GM18909 (cell line): ENCODE results near the gene ABCF2.

Source experiments
- ATAC-seq: cut with Tn5 transposase; IDR thresholded peaks from one replicate; pipeline ENCODE4 v1.9.1; 2021; ENCODE audit warnings: mild to moderate bottlenecking; ENCODE audit not compliant: unreplicated experiment, poor library complexity

ABCF2 gene

DNA sequence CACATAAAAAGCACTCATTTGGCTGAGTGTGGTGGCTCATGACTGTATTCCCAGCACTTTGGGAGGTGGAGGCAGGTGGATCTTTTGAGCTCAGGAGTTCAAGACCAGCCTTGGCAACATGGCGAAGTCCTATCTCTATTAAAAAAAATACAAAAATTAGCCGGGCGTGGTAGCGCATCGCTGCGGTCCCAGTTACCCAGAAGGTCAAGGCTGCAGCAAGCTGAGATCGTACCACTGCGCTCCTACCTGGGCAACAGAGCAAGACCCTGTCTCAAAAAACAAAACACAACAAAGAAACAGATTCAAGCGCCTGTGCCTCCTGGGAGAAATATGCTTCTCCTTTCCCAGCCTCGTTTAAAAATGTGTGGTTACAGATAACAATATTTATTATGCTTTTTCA is 2.2 kb upstream of the ABCF2 start:
- no peak for ATAC-seq

DNA sequence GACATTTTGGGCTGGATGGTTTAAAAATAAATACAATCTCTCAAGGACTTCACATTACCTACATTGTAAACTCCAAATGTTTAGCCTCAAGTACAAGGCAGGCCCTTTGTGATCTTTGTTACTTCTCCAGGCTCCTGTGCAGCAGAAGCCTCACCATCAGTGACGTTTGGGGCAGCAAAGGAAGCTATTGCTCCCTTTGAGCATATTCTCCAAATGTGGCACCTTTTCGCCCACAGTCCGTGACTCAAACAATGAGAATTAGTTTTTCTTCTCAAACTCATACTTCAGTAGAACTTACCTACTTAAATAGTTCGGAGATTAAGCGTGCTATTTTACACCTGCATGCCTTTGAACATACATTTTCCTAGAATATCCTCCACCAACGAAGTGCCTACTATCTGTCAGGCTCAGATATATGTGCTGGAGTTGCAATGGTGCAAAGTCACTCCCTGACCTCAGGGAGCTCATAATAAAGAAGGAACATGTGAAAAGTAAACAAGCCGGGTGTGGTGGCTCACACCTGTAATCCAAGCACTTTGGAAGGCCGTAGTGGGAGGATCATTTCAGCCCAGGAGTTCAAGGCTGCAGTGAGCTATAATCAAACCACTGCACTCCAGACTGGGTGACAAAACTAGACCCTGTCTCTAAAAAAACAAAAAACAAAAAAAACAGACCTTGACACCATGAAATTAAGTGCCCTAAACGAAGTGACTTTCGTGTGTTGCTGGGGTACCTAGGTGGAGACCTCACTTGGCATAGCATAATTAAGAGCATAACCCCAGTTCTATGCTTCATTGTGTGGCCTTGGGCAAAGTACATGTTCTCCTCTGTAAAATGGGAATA is 1.2 kb upstream of the ABCF2 start:
- no peak for ATAC-seq

DNA sequence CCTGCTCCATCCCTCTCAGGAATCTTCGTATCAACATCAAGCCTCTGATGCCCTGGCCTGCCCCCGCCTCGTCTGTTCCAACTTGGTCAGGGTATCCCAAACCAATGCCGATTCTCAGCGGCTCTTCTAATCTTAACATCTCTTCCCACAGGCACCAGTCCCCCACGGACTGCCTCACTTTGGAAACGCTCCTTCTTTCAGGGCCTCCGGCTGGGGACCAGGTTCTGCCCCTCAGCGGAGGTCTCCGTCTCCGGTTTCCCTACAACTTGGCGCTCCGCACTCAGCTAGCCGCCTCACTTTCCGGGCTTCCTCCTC is 488 bp downstream of the ABCF2 start:
- peak; percentile 16 for ATAC-seq

DNA sequence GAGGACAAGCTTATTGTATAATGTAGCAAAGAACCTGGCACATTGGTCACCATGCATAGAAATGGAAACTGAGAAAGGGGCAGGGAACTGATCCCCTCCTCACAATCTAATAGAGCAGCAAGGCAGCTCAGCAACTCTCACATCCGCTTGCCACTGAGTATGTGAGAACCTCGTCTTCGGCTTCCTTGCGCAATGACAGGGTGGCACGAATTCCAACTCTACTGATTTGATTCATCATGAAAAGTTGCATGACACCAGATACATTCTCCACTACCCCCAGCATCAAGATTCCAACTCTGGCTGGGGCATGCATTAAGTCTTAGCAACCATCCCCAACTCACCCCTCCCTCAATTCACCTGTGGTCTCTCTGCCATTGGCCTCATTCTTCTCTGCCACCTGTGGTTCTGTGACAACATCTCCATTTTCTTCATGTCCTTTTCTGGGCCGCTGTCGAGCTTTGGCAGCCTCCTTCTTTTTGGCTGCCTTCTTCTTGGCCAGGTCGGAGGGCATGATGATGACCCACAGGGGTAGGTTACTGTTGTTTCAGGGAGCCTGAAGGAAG is 976 bp downstream of the ABCF2 start:
- ATAC-seq = no peak

DNA sequence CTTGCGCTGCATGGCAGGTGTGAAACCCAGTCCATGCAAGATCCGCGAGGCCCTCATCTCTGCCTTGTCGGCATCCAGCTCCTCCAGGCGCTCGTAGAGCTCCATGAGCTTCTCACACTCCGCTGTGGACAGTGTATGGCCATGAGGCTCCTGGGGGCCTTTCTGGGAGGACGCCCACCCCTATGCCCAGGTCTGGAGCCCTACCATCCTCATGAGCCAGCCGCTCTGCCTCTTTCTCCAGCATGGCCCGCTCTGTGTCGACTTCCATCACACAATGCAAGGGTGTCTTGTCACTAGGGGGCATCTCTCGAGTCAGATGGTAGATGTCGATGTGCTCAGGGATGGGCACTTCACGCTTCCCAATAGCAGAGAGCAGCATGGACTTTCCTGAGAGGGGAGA is 3.3 kb downstream of the ABCF2 start:
- ATAC-seq = no peak

DNA sequence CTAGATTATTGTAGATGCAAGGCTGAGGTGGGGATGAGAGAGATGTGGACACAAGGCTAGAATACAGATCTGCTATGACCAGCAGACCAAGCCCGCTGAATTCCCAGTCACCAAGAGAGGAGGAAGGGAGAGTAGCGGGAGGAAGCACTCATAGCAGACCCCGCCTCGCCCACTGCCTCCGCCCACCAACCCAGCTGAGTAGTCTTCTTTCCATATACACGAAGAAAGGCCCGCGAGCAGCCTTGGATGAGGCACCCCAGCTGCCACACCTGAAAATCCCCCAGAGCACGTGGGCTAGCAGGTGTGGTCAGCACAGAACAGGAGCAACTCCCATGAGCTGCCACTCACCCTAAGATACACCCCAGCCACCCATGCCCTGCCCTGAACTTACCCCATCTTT is 8.8 kb downstream of the ABCF2 start:
- ATAC-seq = no peak

DNA sequence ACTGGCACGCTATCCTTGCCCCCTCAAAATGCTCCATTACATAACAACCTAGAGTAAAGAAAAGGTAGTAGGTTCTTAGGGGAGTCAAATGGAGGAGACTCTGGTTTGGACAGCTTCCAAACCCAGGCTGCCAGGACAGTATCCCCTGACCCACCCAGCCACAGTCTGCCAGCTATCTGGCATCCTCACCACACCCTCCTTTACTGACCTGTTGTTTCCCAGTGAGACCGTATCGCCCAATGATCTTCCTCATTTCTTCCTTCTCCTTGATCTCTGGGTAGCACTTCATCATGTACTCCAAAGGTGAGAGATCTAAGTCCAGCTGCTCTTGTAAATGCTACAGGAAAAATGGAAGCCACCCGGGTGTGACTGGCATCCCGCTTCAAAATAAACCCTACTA is 11.6 kb downstream of the ABCF2 start:
- ATAC-seq = no peak

DNA sequence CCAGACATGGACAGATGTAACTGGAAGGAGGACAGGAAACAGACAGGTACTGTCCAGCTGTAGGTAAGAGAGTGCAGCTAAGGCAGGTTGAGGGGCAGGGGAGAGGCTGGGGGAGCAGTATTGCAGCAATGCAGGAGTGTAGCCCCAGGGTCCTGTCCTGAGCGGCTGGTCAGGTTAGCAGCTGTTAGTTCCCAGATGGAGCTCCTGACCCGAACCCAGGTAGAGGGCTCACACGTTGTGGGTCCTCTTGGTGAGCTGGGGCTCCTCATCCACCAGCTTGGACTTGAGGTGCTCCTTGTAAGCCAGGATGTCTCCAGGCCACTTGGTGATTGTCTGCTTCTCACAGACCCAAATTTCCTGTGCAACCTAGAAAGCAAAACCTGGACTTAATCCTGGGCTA is 13.2 kb downstream of the ABCF2 start:
- ATAC-seq = no peak

DNA sequence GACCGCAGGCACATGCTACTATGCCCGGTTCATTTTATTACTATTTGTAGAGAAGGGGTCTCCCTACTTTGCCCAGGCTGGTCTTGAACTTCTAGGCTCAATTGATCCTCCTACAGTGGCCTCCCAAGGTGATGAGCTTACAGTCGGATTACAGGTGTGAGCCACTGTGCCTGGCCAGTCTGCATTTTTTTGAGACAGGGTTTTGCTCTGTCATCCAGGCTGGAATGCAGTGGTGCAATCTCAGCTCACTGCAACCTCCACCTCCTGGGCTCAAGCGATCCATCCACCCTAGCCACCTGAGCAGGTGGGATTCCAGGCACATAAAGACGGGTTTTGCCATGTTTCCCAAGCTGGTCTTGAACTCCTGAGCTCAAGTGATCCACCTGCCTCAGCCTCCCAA is 14.4 kb downstream of the ABCF2 start:
- ATAC-seq = no peak

DNA sequence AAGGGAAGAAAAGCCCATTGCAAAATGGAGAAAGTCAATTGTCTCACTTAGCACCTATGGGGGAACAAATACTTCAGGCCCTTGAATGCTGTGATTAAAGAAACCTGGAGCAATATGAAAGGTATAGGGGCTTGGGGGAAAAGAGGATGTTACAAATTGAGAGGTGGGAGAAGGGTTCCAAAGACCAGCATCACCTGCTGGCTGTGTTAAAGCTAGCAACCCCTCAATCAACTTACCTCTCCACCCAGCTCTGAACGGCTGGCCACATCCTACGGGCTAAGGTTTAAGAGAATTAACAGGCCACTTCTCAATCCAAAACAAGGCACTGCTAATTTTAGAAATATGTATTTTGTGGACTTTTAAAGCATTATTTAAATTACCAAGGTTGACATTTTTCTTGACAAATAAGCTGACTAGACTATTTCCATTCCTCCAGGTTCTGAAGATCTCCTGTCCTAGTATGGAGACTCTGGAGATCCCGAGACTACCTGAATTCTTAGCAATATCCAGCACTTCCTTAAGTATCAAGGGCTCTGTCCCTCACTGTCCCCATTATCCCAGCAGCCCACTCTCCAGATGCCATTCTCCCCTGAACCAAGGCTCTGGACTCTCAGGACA is 15.7 kb downstream of the ABCF2 start:
- no peak for ATAC-seq

DNA sequence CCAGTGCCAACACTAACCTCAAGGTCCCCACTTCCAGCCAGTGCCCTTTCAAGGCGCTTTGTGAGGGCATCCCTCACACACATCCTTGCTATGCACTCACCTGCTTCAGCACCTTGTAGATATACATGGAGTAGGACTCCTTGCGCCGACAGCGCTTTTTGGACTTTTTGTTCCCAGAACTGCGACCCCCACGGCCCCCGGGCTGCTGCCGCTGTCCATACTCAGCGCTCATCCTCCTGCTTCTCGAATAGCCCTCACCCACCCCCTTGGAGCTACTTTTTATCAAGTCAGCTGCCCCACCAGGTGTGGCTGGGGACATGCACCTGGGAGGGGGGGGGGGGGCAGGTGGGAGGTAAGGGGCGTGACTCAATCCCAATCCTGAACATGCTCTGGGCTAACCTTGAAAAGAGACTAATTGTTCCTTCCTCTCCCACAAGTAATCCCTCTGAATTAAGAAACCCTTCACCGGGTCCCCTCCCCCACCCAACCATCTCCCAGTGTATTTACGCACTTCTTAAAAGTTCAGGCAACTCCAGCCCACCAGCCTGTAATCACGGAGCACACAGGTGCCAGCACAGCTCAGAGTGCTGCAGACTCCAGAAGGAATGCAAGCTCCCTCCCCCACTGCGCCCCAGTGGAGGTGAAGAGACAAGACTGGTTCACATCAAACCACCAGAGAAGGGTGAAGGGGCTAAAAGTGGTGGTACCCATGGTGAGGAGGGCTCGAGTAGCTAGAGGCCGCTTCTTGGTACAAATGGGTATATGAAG is 16.7 kb downstream of the ABCF2 start, which contains the start of gene H2BK1:
Gene H2BK1 (minus strand): TSS at position 402 of the 768 bp plus-strand sequence. CDS start 170 bp downstream, at position 232.
- no peak for ATAC-seq

DNA sequence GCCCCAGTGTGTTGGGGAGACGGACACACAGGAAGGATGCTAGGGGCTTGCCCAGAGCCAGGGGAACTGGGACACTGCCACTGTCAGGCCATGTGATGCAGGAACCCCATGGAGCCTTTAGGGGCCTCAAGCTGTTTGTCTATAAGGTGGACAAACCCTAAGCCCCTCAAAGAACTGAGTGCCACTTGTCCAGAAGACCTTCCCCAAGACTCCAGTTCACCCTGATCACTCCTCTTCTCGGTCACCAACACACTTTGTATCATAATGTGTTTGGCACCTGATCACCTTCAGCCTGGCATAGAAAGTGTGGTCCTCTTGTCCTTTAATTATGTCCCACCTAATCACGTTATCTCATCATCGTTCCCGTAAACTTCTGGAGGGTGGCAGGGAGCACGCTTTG is 17.4 kb downstream of the ABCF2 start:
- ATAC-seq = no peak

DNA sequence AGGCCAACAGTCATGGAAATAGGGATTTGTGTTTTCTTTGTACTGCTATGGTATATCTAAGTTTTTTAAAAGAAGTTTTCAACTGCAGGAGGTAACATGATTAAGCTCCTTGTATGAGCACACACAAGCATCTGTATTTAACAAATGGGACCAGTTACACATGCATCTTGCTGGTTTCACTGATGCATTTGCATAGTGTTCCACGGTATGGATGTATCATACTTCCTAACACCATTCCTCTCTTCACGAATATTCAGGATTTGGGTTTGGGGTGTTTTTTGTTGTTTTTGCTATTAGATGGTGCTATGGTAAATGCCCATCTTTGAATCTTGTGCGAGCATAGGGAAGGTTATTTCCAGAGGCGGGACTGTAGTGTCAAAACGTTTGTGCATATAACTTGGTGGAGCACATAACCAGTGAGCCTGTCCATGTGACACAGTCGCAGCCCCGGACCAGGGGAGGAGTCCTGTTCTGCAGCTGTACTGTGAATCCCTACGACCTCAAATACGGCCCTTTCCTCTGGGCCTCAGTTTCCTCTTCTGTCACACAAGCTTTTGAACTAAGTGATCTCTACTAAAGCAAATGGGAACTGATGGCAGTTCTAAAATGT is 18.6 kb downstream of the ABCF2 start:
- no peak for ATAC-seq

DNA sequence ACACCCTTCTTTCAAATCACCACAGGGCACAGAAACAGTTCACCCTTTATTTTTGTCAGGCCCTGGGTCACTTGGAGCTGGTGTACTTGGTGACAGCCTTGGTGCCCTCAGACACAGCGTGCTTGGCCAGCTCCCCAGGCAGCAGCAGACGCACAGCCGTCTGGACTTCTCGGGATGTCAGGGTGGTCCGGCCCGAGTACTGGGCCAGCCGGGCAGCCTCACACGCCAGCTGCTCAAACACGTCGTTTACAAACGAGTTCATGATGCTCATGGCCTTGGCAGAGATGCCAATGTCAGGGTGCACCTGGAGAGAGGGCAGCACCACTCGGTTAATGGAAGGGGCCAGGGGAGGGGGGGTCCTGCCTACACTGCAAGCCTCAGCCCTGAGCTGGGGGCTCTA is 19.2 kb downstream of the ABCF2 start:
- no peak for ATAC-seq

DNA sequence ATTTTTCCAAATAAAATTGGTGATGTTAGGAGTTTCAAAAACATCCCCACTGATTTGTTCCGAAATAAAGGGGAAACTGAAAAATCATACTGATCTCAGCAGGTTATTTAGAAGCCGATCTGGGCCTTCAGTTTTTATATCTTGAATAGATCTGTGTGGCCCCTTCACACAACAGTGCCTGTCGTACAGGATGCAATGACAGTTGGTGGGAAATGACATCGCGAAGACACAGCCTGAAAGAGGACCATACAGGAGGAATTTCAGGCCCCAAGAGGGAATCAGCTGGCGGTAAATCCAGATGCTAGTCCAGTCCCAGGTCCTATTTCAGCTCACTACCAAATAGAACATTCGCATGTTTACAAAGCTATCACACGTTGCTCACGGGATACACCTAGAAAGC is 19.7 kb downstream of the ABCF2 start:
- ATAC-seq = no peak

DNA sequence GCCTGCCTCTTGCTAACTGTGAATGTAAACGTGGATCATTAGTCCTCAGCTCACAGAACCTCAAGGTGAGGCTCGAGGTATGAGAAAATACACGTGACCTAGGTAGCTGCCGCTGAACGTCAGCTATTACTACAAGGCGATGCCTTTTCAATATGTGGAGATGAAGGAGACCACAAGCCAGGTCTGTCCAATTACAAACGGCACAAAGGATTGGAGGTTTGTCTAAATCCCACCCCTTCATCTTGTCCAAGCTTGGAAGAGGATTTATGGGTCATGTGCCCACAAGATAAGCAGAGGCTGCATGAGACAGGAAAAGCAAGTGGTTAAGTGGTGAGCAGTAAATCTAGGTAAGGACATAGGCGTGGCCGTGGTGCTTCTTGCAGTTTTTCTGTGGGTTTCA is 20.1 kb downstream of the ABCF2 start:
- ATAC-seq = no peak

DNA sequence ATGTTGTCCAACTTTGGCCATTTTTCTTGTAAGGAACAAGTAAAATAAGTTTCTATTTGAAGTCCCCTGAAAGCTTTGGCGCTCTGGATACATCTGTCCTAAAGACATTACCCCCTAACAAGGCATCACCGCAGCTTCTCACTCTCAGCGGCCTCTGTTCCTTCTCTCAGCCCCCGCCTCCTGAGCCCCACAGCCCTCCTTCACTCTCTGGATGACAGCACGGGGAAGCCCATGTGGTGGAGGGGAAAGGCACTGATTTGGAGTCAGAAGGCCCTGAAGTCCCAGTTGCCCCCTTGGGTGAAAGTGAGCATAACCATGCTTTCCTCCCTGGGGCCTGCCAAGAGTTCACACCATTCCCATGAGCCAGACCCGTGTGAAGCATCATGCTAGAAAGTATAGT is 21.3 kb downstream of the ABCF2 start:
- no peak for ATAC-seq

DNA sequence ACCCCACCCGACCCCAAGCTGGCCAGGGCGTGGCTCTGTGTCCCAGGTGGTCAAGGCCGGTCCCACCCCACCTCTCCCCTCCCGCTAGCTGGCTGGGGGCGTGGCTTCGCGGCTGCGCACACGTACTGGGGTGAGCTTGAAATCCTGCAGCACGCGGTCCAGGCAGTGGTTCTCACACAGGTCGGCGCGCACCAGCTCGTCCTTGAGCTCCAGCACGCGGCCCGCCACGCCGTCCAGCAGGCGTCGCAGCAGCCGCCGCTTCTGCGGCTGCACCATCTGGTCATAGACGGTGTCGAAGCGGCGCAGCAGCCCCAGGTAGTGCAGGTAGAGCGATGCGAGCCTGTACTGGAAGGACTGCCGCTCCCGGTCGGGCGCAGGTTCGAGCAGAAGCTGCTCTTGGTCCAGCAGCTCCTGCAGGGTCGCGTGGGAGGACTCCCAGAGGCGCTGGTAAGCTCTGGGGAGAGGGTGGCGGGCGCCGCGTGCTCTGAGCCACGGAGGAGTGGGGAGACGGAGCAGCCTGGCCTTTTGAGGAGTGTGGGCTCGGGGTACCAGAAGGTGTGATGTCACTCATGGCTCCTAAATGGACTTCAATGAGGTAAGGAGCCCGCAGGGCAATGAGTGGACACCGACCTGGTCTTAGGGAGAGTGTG is 22.5 kb downstream of the ABCF2 start:
- ATAC-seq = no peak

DNA sequence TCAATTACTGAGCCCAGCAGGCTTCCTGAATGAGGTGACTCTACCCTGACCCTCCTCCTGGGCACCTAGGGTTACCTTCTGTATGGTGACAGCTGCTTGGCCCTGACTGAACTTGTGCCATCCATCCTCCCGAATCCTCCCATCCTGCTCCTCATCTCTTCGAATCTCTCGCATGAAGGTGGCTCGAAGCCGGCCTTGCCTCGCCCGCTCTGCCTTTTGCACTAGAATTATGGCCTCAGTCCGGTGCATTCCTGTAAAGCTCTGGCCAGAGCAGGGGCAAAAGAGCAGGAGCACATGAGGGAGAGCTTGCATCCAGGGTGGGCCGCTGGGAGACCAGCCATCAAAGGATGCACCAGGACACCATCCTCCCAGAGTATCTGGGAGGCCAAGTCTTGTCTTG is 24.2 kb downstream of the ABCF2 start:
- no peak for ATAC-seq

DNA sequence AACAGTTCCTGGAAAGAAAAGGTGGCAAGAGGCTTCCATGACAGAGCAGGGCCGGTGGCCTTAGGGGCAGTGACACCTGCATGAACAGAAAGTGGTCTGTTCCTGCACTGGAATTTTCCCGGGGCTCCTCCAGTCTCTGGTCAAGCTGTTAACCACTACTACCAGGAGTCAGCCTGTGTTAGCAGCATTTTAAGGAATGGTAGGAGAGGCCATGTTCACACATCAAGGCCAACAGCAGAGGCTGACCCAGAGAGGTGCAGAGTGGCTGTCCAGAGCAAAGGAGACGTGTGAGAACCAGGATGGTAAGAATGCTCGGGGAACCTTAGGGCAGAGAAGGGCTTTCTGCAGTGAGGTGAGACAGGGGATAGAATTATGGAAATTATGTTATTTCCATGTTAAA is 25.3 kb downstream of the ABCF2 start:
- no peak for ATAC-seq
